Heart left ventricle (tissue), 16 donors: ENCODE data around the gene REELD1. TPM values are rescaled to one million over a fixed set of nuclear protein-coding genes. Genes with fewer than 3 reads are reported as not detected.

Experiments used
- ATAC-seq, 4 donors: fragments of 200-7000 bp; cut with Tn5 transposase; one replicate each; pipeline ENCODE4 v1.9.1; 2020 to 2022; ENCODE audit warnings: moderate library complexity in 4 of 4, mild to moderate bottlenecking in 3 of 4, moderate number of reproducible peaks in 1 of 4
- DNase-seq, 5 donors: peaks; one replicate each; pipeline ENCODE4 v3.0.0-alpha.2; 2020
- H3K27ac ChIP-seq, 12 donors: fragments of 200-600 bp; sonication (generic) in 4 of 12; one replicate each; pipeline versions ENCODE4 v1.5.0 to v1.8.0; 2016 to 2022; ENCODE audit warnings: mild to moderate bottlenecking in 2 of 12
- H3K27me3 ChIP-seq, 9 donors: fragments of 200-600 bp; sonication (generic) in 2 of 9; one replicate each; pipeline versions ENCODE4 v1.5.1 to v1.8.0; 2016 to 2022; ENCODE audit warnings: mild to moderate bottlenecking in 3 of 9
- H3K36me3 ChIP-seq, 9 donors: fragments of 200-600 bp; sonication (generic) in 2 of 9; one replicate each; pipeline versions ENCODE4 v1.5.0 to v1.8.0; 2018 to 2022; ENCODE audit warnings: mild to moderate bottlenecking in 2 of 9
- H3K4me1 ChIP-seq, 12 donors: fragments of 200-600 bp; sonication (generic) in 4 of 12; one replicate each; pipeline versions ENCODE4 v1.5.0 to v1.8.0; 2016 to 2022; ENCODE audit warnings: mild to moderate bottlenecking in 3 of 12
- H3K4me3 ChIP-seq, 12 donors: fragments of 200-600 bp; sonication (generic) in 4 of 12; one replicate each; pipeline versions ENCODE4 v1.5.0 to v1.8.0; 2017 to 2022; ENCODE audit warnings: mild to moderate bottlenecking in 9 of 12, moderate library complexity in 4 of 12
- H3K9me3 ChIP-seq, 12 donors: fragments of 200-600 bp; sonication (generic) in 4 of 12; one replicate each; pipeline versions ENCODE4 v1.5.0 to v1.8.0; 2016 to 2022; ENCODE audit warnings: mild to moderate bottlenecking in 1 of 12
- CTCF ChIP-seq, 12 donors: fragments of 200-600 bp; sonication (generic) in 4 of 12; IDR thresholded peaks; one replicate each; pipeline versions ENCODE4 v1.5.0 to v1.8.0; 2018 to 2022; ENCODE audit warnings: antibody characterized with exemption in 12 of 12, mild to moderate bottlenecking in 5 of 12
- POLR2A ChIP-seq, 2 donors: fragments of 450-650 bp; IDR thresholded peaks; one replicate each; pipeline ENCODE4 v1.6.1; 2017; ENCODE audit warnings: antibody characterized with exemption in 2 of 2, mild to moderate bottlenecking in 2 of 2, moderate library complexity in 2 of 2
- WGBS, 4 donors: extraction: QIAGEN DNeasy Blood & Tissue Kit in 2 of 4; methylation state at CpG; one replicate each; pipeline versions ENCODE4 v1.1.5 to v1.1.7; 2013 to 2018; 5-methylcytosine and 5-hydroxymethylcytosine counted together
- intact Hi-C, 10 donors: fragments of 100-400 bp; cut with DNase I; formaldehyde crosslinking; loops; one replicate each; pipeline versions ENCODE4 v1.11.1 to v1.14.2; 2022
- polyA plus RNA-seq, 2 donors: library from polyadenylated mRNA; stranded (reverse); fragments of 200-250 nt; gene quantifications; one replicate each; pipeline ENCODE4 v1.2.3, GENCODE V29; 2013
- total RNA-seq, 9 donors: library from RNA; depleted of rRNA in 2 of 9; stranded (reverse); fragments of >200 nt in 2 of 9; fragmentation: NEBNext Ultra II Directional in 3 of 9; extraction: Animal tissue kit (Norgen Biotek cat#: 25700) in 3 of 9; gene quantifications; one replicate each; pipeline versions ENCODE4 v1.1.0 to v1.2.4, GENCODE V29; 2016 to 2023
- donor health status: ischemic (EF 13 %, LVEDD 7.1; RV severe dilation, severe dysfunction).
- donor health status: healthy with polysubstance abuse.
- donor health status: DM: no; HTN: yes; CAD: no.
- donor health status: DM: no; HTN: no; CAD: no.
- donor health status: ischemic (EF 25% LVEDD 6.9; RV normal size, moderate dysfunction).
- donor health status: ischemic (EF 25% LVEDD 5.7; RV mildly dilated, moderate dysfunction).
- donor health status: healthy.
- donor health status: DM: yes; HTN: yes; CAD: no.
- donor health status: ischemic (EF 35%, LVEDD 5.7; RV mildly dilated, moderate dysfunction).
- donor health status: nonischemic (EF 11% LVEDD 7.7; RV severe dilation, severe dysfunction).
- donor health status: DM: yes; HTN: yes; CAD: no.
- donor health status: PGD.
- donor health status: ischemic (EF 29% LVEDD 5.4; RV normal size, mild dysfunction).
- donor health status: nonischemic (EF 23%, LVEDD 6.1; RV moderate dilation, normal function).

Gene REELD1
- total and polyA plus RNA-seq, 11 donors, result 0.04 to 0.84 (median 0.21) TPM; not detected in 5

- H3K4me1 ChIP-seq, result peaks cover 0 to 47% (median 39%) of the 10 kb centered on the region in 12 donors
- WGBS, 4 donors, result 0 to 1% (median 1%) methylated on average over 59 to 75 of the region's 75 CpGs
- intact Hi-C loops, result loop anchor here in 5 of 10 donors (2.0 to 10.0 kb wide), 5 partner anchors 62 to 241 kb away; partner anchors contain the start of gene ZNF827 (in 2 of the 5)
Measured at GRCh38 chr4:146175541-146176453, 38.5 kb upstream of the REELD1 start, which contains the start of gene LSM6. LSM6 (plus strand) TSS chr4:146175718; CDS start chr4:146182922, 7,204 bp downstream.

GRCh38 chr4:146176891-146177290 is 37.4 kb upstream of the REELD1 start:
- ATAC-seq (no peak), DNase-seq (no peak)
- no peaks in the 10 kb centered on the region for H3K9me3 ChIP-seq
- intact Hi-C loops, result loop anchor here in 4 of 10 donors (5.0 to 10.0 kb wide), 4 partner anchors 60 to 242 kb away; partner anchors contain the start of gene ZNF827 (in 1 of the 4)
- peaks cover 0 to 4% (median 0%) of the 10 kb centered on the region in 9 donors for H3K36me3 ChIP-seq
- peak overlapping the region in 11 of 12 donors; percentile 64 to 95 (median 91) for H3K4me3 ChIP-seq
- TF ChIP-seq POLR2A (IDR thresholded peaks at IDR 0.05) (no peak), CTCF (IDR thresholded peaks at IDR 0.05) (no peak)
- peak overlapping the region in 4 of 12 donors; percentile 88 to 94 (median 94) for H3K27ac ChIP-seq
- peaks cover 0 to 54% (median 41%) of the 10 kb centered on the region in 12 donors for H3K4me1 ChIP-seq
- WGBS, 4 donors, result 61 to 76% (median 66%) methylated on average over 2 of the region's 2 CpGs
- H3K27me3 ChIP-seq, result no peaks in the 10 kb centered on the region

More at GRCh38 chr4:146175541-146176453, 38.5 kb upstream of the REELD1 start, which contains the start of gene LSM6:
- H3K9me3 ChIP-seq, result no peaks in the 10 kb centered on the region
- DNase-seq (peak; percentile 91 to 93 (median 92)), ATAC-seq (peak; percentile 95 to 99 (median 98))
- peak within 1 kb of the TSS; percentile 64 to 95 (median 88) for H3K4me3 ChIP-seq
- H3K27ac ChIP-seq, result peak within 1 kb of the TSS; percentile 77 to 95 (median 93)
- TF ChIP-seq POLR2A (IDR thresholded peaks at IDR 0.05) (peak in 1 of 2 donors; percentile 74), CTCF (IDR thresholded peaks at IDR 0.05) (peak in 6 of 12 donors; percentile 13 to 37 (median 28))
- H3K27me3 ChIP-seq, result no peaks in the 10 kb centered on the region
- H3K36me3 ChIP-seq, result peaks cover 0 to 4% (median 0%) of the 10 kb centered on the region in 9 donors

- H3K36me3 ChIP-seq, result peaks cover 0 to 10% (median 3%) of the 10 kb centered on the region in 9 donors
- H3K4me1 ChIP-seq, result peaks cover 0 to 54% (median 42%) of the 10 kb centered on the region in 12 donors
- intact Hi-C loops, result loop anchor here in 4 of 10 donors (5.0 to 10.0 kb wide), 4 partner anchors 59 to 243 kb away; partner anchors contain the start of gene ZNF827 (in 1 of the 4)
- H3K27me3 ChIP-seq, result no peaks in the 10 kb centered on the region
- H3K27ac ChIP-seq, result peak overlapping the region in 1 of 12 donors; percentile 1
- 74 to 82% (median 76%) methylated on average over 8 of the region's 8 CpGs for WGBS, 4 donors
- H3K9me3 ChIP-seq, result no peaks in the 10 kb centered on the region
- H3K4me3 ChIP-seq, result no peak overlapping the region
- ATAC-seq (no peak), DNase-seq (no peak)
- TF ChIP-seq POLR2A (IDR thresholded peaks at IDR 0.05) (no peak), CTCF (IDR thresholded peaks at IDR 0.05) (no peak)
Measured at GRCh38 chr4:146178126-146178525, 36.2 kb upstream of the REELD1 start.
